ENCODE results near the gene MOK.

- TF ChIP-seq, protein P1, sequence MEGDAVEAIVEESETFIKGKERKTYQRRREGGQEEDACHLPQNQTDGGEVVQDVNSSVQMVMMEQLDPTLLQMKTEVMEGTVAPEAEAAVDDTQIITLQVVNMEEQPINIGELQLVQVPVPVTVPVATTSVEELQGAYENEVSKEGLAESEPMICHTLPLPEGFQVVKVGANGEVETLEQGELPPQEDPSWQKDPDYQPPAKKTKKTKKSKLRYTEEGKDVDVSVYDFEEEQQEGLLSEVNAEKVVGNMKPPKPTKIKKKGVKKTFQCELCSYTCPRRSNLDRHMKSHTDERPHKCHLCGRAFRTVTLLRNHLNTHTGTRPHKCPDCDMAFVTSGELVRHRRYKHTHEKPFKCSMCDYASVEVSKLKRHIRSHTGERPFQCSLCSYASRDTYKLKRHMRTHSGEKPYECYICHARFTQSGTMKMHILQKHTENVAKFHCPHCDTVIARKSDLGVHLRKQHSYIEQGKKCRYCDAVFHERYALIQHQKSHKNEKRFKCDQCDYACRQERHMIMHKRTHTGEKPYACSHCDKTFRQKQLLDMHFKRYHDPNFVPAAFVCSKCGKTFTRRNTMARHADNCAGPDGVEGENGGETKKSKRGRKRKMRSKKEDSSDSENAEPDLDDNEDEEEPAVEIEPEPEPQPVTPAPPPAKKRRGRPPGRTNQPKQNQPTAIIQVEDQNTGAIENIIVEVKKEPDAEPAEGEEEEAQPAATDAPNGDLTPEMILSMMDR (IDR thresholded peaks at IDR 0.05; ENCODE audit: poor library complexity, severe bottlenecking), result no peak
- no peak for TF ChIP-seq TAF1 (IDR thresholded peaks at IDR 0.05; ENCODE audit: low read depth)
- TF ChIP-seq POLR2AphosphoS5 (IDR thresholded peaks at IDR 0.05), result no peak
- no peak for TF ChIP-seq EZH2 (IDR thresholded peaks at IDR 0.05; ENCODE audit: borderline replicate concordance, insufficient read depth, low read length, poor library complexity, severe bottlenecking)
- no peak for TF ChIP-seq MXI1 (conservative IDR thresholded peaks at IDR 0.05; ENCODE audit: poor library complexity, severe bottlenecking)
- no peak for TF ChIP-seq RAD21 (conservative IDR thresholded peaks at IDR 0.05)
- TF ChIP-seq EP300 (conservative IDR thresholded peaks at IDR 0.05; ENCODE audit: poor library complexity, severe bottlenecking), result no peak
- no peak for TF ChIP-seq REST (IDR thresholded peaks at IDR 0.05; ENCODE audit: borderline replicate concordance)
These were observed 41.7 kb upstream of the MOK start for GRCh38 chr14:102346645-102347044.

Data from neural cell (in vitro differentiated cells).